Ovary (tissue), 9 donors: ENCODE results near the gene KCNK13. TPM values are rescaled to one million over a fixed set of nuclear protein-coding genes. Genes with fewer than 3 reads are reported as not detected.

Experiments used
- DNase-seq, 5 donors: peaks; one replicate each; pipeline ENCODE4 v3.0.0-alpha.2; 2019 to 2020
- H3K27ac ChIP-seq, 2 donors: fragments of 200-600 bp; one replicate each; pipeline versions ENCODE4 v1.5.1 to v1.8.0; 2019 to 2022
- H3K27me3 ChIP-seq: fragments of 200-600 bp; one replicate; pipeline ENCODE4 v1.8.0; 2022
- H3K36me3 ChIP-seq: fragments of 200-600 bp; sonication (generic); one replicate; pipeline ENCODE4 v1.5.1; 2019
- H3K4me1 ChIP-seq: one replicate; pipeline ENCODE4 v1.8.1; 2013; ENCODE audit warnings: mild to moderate bottlenecking, moderate library complexity; ENCODE audit not compliant: insufficient read depth
- H3K4me3 ChIP-seq: fragments of 200-600 bp; sonication (generic); one replicate; pipeline ENCODE4 v1.5.1; 2017
- H3K9me3 ChIP-seq, 2 donors: fragments of 200-600 bp in 1 of 2; sonication (generic) in 1 of 2; one replicate each; pipeline versions ENCODE4 v1.5.1 to v1.8.1; 2013 to 2019; ENCODE audit warnings: mild to moderate bottlenecking in 1 of 2, moderate library complexity in 1 of 2
- CTCF ChIP-seq, 3 donors: fragments of 450-650 bp in 2 of 3; fragments of 200-600 bp in 1 of 3; IDR thresholded peaks; one replicate each; pipeline versions ENCODE4 v1.5.1 to v1.8.0; 2016 to 2022; ENCODE audit warnings: antibody characterized with exemption in 3 of 3, mild to moderate bottlenecking in 1 of 3
- EP300 ChIP-seq: sonication (generic); formaldehyde crosslinking; IDR thresholded peaks from one replicate; pipeline ENCODE4 v1.6.1; 2017; ENCODE audit warnings: antibody characterized with exemption
- POLR2A ChIP-seq: fragments of 450-650 bp; IDR thresholded peaks from one replicate; pipeline ENCODE4 v1.6.1; 2017; ENCODE audit warnings: antibody characterized with exemption, mild to moderate bottlenecking, moderate library complexity
- WGBS, 3 donors: extraction: QIAGEN DNeasy Blood & Tissue Kit in 1 of 3; methylation state at CpG; one replicate each; pipeline versions ENCODE4 v1.1.5 to v1.1.7; 2013 to 2017; 5-methylcytosine and 5-hydroxymethylcytosine counted together
- intact Hi-C, 4 donors: fragments of 100-400 bp; cut with DNase I; formaldehyde crosslinking; loops; one replicate each; pipeline versions ENCODE4 v1.11.0 to v1.15.1; 2022 to 2023
- polyA plus RNA-seq, 2 donors: library from polyadenylated mRNA; stranded (reverse); fragments of 200-250 nt in 1 of 2; fragments of 350-450 nt in 1 of 2; fragmentation: Illumina TruSeq in 1 of 2; extraction: RNeasy Lipid Tissue Mini Kit (QIAGEN cat#74804) in 1 of 2; gene quantifications; one replicate each; pipeline ENCODE4 v1.2.3, GENCODE V29; 2013 to 2014
- total RNA-seq, 7 donors: library from RNA; depleted of rRNA in 2 of 7; stranded (reverse); fragments of >200 nt in 2 of 7; fragmentation: NEBNext Ultra II Directional in 3 of 7; extraction: Animal tissue kit (Norgen Biotek cat#: 25700) in 3 of 7; gene quantifications; one replicate each; pipeline versions ENCODE4 v1.1.0 to v1.2.4, GENCODE V29; 2016 to 2023
- donor health status: DM: no; HTN: no; CAD: no; lungs with moderate emphysema.
- donor health status: DM: no; HTN: no; CAD: no.
- donor health status: Bipolar disorder and iron deficiency.
- donor health status: DM: yes; HTN: yes; CAD: no.
- donor health status: DM: no; HTN: no; CAD: no.
- donor health status: DM: yes; HTN: yes; CAD: no.

The KCNK13 gene
- total and polyA plus RNA-seq, 9 donors, result 0.13 to 0.80 (median 0.28) TPM; not detected in 2

- intact Hi-C loops, result no loop called here
- TF ChIP-seq EP300 (no peak), CTCF (IDR thresholded peaks at IDR 0.05) (no peak), POLR2A (no peak)
- H3K4me1 ChIP-seq, result no peaks in the 10 kb centered on the region
- no peak overlapping the region for H3K4me3 ChIP-seq
- 46 to 81% (median 47%) methylated on average over 1 of the region's 1 CpG for WGBS, 3 donors
- no peaks in the 10 kb centered on the region for H3K9me3 ChIP-seq
- no peak overlapping the region for H3K27ac ChIP-seq
- no peaks in the 10 kb centered on the region for H3K36me3 ChIP-seq
- DNase-seq, result no peak
- H3K27me3 ChIP-seq, result no peaks in the 10 kb centered on the region
Measured at GRCh38 chr14:90096566-90096965, 34.8 kb downstream of the KCNK13 start.

GRCh38 chr14:90103808-90104207 is 42.0 kb downstream of the KCNK13 start:
- intact Hi-C loops, result no loop called here
- WGBS, 3 donors, result 48 to 62% (median 50%) methylated on average over 3 of the region's 3 CpGs

GRCh38 chr14:90105756-90106155 is 44.0 kb downstream of the KCNK13 start:
- intact Hi-C loops, result no loop called here
- Histone ChIP-seq H3K27me3 (no peaks in the 10 kb centered on the region), H3K4me3 (no peak overlapping the region), H3K9me3 (no peaks in the 10 kb centered on the region), H3K27ac (no peak overlapping the region), H3K36me3 (no peaks in the 10 kb centered on the region), H3K4me1 (no peaks in the 10 kb centered on the region)
- TF ChIP-seq POLR2A (no peak), CTCF (IDR thresholded peaks at IDR 0.05) (no peak), EP300 (no peak)
- WGBS, 3 donors, result 12 to 33% (median 19%) methylated on average over 4 of the region's 4 CpGs
- DNase-seq, result peak in 2 of 5 donors; percentile 17 to 33

More at GRCh38 chr14:90103808-90104207, 42.0 kb downstream of the KCNK13 start:
- no peak overlapping the region for H3K27ac ChIP-seq
- no peak for TF ChIP-seq POLR2A
- TF ChIP-seq EP300, result no peak
- no peak for TF ChIP-seq CTCF (IDR thresholded peaks at IDR 0.05)
- no peak for DNase-seq
- H3K4me3 ChIP-seq, result no peak overlapping the region
- no peaks in the 10 kb centered on the region for H3K4me1 ChIP-seq
- no peaks in the 10 kb centered on the region for H3K9me3 ChIP-seq
- H3K36me3 ChIP-seq, result no peaks in the 10 kb centered on the region
- H3K27me3 ChIP-seq, result no peaks in the 10 kb centered on the region

GRCh38 chr14:90107789-90108188 is 46.0 kb downstream of the KCNK13 start:
- Histone ChIP-seq H3K4me3 (no peak overlapping the region), H3K9me3 (no peaks in the 10 kb centered on the region), H3K36me3 (no peaks in the 10 kb centered on the region), H3K27me3 (no peaks in the 10 kb centered on the region), H3K27ac (no peak overlapping the region), H3K4me1 (no peaks in the 10 kb centered on the region)
- DNase-seq, result no peak
- WGBS, 3 donors, result 85 to 91% (median 86%) methylated on average over 6 of the region's 6 CpGs
- intact Hi-C loops, result no loop called here
- TF ChIP-seq EP300 (no peak), CTCF (IDR thresholded peaks at IDR 0.05) (no peak)

GRCh38 chr14:90109858-90110257 is 48.1 kb downstream of the KCNK13 start:
- 70 to 78% (median 74%) methylated on average over 10 of the region's 10 CpGs for WGBS, 3 donors
- H3K4me3 ChIP-seq, result no peak overlapping the region
- H3K27me3 ChIP-seq, result no peaks in the 10 kb centered on the region
- no peaks in the 10 kb centered on the region for H3K9me3 ChIP-seq
- intact Hi-C loops, result no loop called here
- no peak for DNase-seq
- no peaks in the 10 kb centered on the region for H3K4me1 ChIP-seq
- TF ChIP-seq EP300 (no peak), POLR2A (no peak), CTCF (IDR thresholded peaks at IDR 0.05) (no peak)
- H3K27ac ChIP-seq, result no peak overlapping the region
- no peaks in the 10 kb centered on the region for H3K36me3 ChIP-seq
